IMR-90 (cell line): ENCODE measurements around the gene ZFAND2B. TPM values are rescaled to one million over a fixed set of nuclear protein-coding genes. Genes with fewer than 3 reads are reported as not detected.

Experiments used
- ATAC-seq: fragments of 200-7000 bp; cut with Tn5 transposase; 2 replicates; pipeline ENCODE4 v1.9.1; 2020; ENCODE audit warnings: low read depth, mild to moderate bottlenecking, moderate library complexity
- BruUV-seq: library from RNA; stranded (reverse); fragments of 400-500 nt; replicated peaks from 2 replicates; lab custom pipeline; 2021; lab: Mats Ljungman, UMichigan
- CTCF ChIA-PET: fragments of 300-600 bp; formaldehyde crosslinking; extraction: SDS; loops from one replicate; lab custom pipeline; 2021; ENCODE audit warnings: antibody characterized with exemption; lab: Yijun Ruan, JAX
- POLR2A ChIA-PET: fragments of 300-600 bp; sonication (Branson Sonifier 250); formaldehyde crosslinking; loops from one replicate; lab custom pipeline; 2022; ENCODE audit warnings: antibody characterized with exemption; ENCODE audit not compliant: unreplicated experiment; lab: Charles Lee
- DNase-seq: peaks from one replicate; pipeline ENCODE4 v3.0.0; 2013
- H2AFZ ChIP-seq: replicated peaks from 2 replicates; pipeline ENCODE3; 2013; ENCODE audit warnings: low read length, mild to moderate bottlenecking; ENCODE audit not compliant: poor library complexity
- H2AK5ac ChIP-seq: 2 replicates; pipeline ENCODE4 v1.6.1; 2013; ENCODE audit warnings: low read depth, low read length, inconsistent platforms
- H2AK9ac ChIP-seq: replicated peaks from 2 replicates; pipeline ENCODE3; 2013; ENCODE audit warnings: mild to moderate bottlenecking, low read depth, low read length, moderate library complexity; ENCODE audit not compliant: poor library complexity
- H2BK120ac ChIP-seq: 2 replicates; pipeline ENCODE4 v1.6.1; 2013; ENCODE audit warnings: low read depth, low read length, inconsistent platforms
- H2BK15ac ChIP-seq: 3 replicates; pipeline ENCODE4 v1.6.1; 2013; ENCODE audit warnings: low read depth, low read length, inconsistent platforms
- H2BK20ac ChIP-seq: 2 replicates; pipeline ENCODE4 v1.6.1; 2013; ENCODE audit warnings: low read depth, mild to moderate bottlenecking, inconsistent platforms, low read length, moderate library complexity
- H2BK5ac ChIP-seq: 2 replicates; pipeline ENCODE4 v1.6.1; 2013; ENCODE audit warnings: mild to moderate bottlenecking, low read depth, low read length, inconsistent platforms; ENCODE audit not compliant: poor library complexity, severe bottlenecking
- H3K14ac ChIP-seq: replicated peaks from 2 replicates; pipeline ENCODE4 v1.6.1; 2013; ENCODE audit warnings: low read depth, low read length, inconsistent platforms
- H3K18ac ChIP-seq: 2 replicates; pipeline ENCODE4 v1.6.1; 2013; ENCODE audit warnings: low read depth, low read length, control low read depth
- H3K23ac ChIP-seq: 2 replicates; pipeline ENCODE4 v1.6.1; 2013; ENCODE audit warnings: low read depth, low read length, inconsistent platforms
- H3K27ac ChIP-seq: 2 replicates; pipeline ENCODE4 v1.5.1; 2013; ENCODE audit warnings: mild to moderate bottlenecking, control low read depth, low read length; ENCODE audit not compliant: insufficient read depth
- H3K27me3 ChIP-seq: 2 replicates; pipeline ENCODE4 v1.6.1; 2013; ENCODE audit warnings: low read length; ENCODE audit not compliant: control insufficient read depth, insufficient read depth
- H3K36me3 ChIP-seq: 2 replicates; pipeline ENCODE4 v1.6.1; 2013; ENCODE audit warnings: low read length, mixed read lengths; ENCODE audit not compliant: control insufficient read depth, insufficient read depth
- H3K4ac ChIP-seq: 2 replicates; pipeline ENCODE4 v1.6.1; 2013; ENCODE audit warnings: low read depth, low read length, inconsistent platforms
- H3K4me1 ChIP-seq: 2 replicates; pipeline ENCODE4 v1.6.1; 2013; ENCODE audit warnings: low read length, mixed read lengths; ENCODE audit not compliant: control insufficient read depth, insufficient read depth
- H3K4me2 ChIP-seq: 2 replicates; pipeline ENCODE4 v1.6.1; 2013; ENCODE audit warnings: low read depth, mild to moderate bottlenecking, control low read depth, low read length, moderate library complexity
- H3K4me3 ChIP-seq: 2 replicates; pipeline ENCODE4 v1.5.1; 2013; ENCODE audit warnings: low read depth, mild to moderate bottlenecking, control low read depth, low read length, moderate library complexity; ENCODE audit not compliant: insufficient read depth
- H3K56ac ChIP-seq: 2 replicates; pipeline ENCODE4 v1.6.1; 2013; ENCODE audit warnings: low read length, inconsistent platforms; ENCODE audit not compliant: insufficient read depth; ENCODE audit errors: extremely low read depth
- H3K79me1 ChIP-seq, 2 experiments: 2 replicates each; pipeline ENCODE4 v1.6.1; 2013; ENCODE audit warnings: low read length in 2 of 2, inconsistent platforms in 1 of 2, low read depth in 1 of 2
- H3K9ac ChIP-seq: 2 replicates; pipeline ENCODE4 v1.6.1; 2013; ENCODE audit warnings: low read depth, low read length, control low read depth
- H3K9me1 ChIP-seq: 2 replicates; pipeline ENCODE4 v1.6.1; 2013; ENCODE audit warnings: low read length, inconsistent platforms; ENCODE audit not compliant: insufficient read depth
- H3K9me3 ChIP-seq: 2 replicates; pipeline ENCODE4 v1.6.1; 2013; ENCODE audit warnings: low read length; ENCODE audit not compliant: control insufficient read depth, insufficient read depth
- H4K20me1 ChIP-seq: 2 replicates; pipeline ENCODE4 v1.6.1; 2013; ENCODE audit warnings: low read length, inconsistent platforms; ENCODE audit not compliant: insufficient read depth
- H4K5ac ChIP-seq: 2 replicates; pipeline ENCODE4 v1.6.1; 2013; ENCODE audit warnings: mild to moderate bottlenecking, low read depth, low read length, control low read depth
- H4K8ac ChIP-seq, 2 experiments: 2 replicates each; pipeline ENCODE4 v1.6.1; 2013; ENCODE audit warnings: low read depth in 2 of 2, low read length in 2 of 2, control low read depth in 1 of 2, inconsistent platforms in 1 of 2
- H4K91ac ChIP-seq: 2 replicates; pipeline ENCODE4 v1.6.1; 2013; ENCODE audit warnings: low read depth, low read length, inconsistent platforms; ENCODE audit not compliant: insufficient read depth
- FOS ChIP-seq: fragments of 150-350 bp; IDR thresholded peaks from 2 replicates; pipeline ENCODE4 v1.6.1; 2016; ENCODE audit warnings: low read depth, low read length
- MAZ ChIP-seq: IDR thresholded peaks from 2 replicates; pipeline ENCODE4 v1.6.1; 2012; ENCODE audit warnings: low read depth, mild to moderate bottlenecking, low read length, improper control_type of control experiment, moderate library complexity, borderline replicate concordance
- MXI1 ChIP-seq: IDR thresholded peaks from 2 replicates; pipeline ENCODE4 v1.6.1; 2012; ENCODE audit warnings: low read depth, mild to moderate bottlenecking, low read length, moderate library complexity, borderline replicate concordance
- POLR2A ChIP-seq: IDR thresholded peaks from 2 replicates; pipeline ENCODE4 v1.6.1; 2012; ENCODE audit warnings: mild to moderate bottlenecking, low read depth, low read length
- RFX5 ChIP-seq: IDR thresholded peaks from 2 replicates; pipeline ENCODE4 v1.8.0; 2012; ENCODE audit warnings: low read depth, mild to moderate bottlenecking, low read length, moderate library complexity
- WGBS, 2 experiments: methylation state at CpG; one replicate each; pipeline versions ENCODE4 v1.1.5 to v1.1.7; 2013; ENCODE audit warnings: missing lambda C conversion rate in 2 of 2; ENCODE audit not compliant: insufficient read length in 1 of 2; ENCODE audit errors: extremely low coverage in 2 of 2; 5-methylcytosine and 5-hydroxymethylcytosine counted together
- dilution Hi-C: fragments of 300-500 bp; cut with HindIII; formaldehyde crosslinking; loops from one replicate; pipeline ENCODE4 v1.14.3; 2018; ENCODE audit warnings: low sequenced_read_pairs; ENCODE audit not compliant: unreplicated experiment
- in situ Hi-C: fragments of 300-500 bp; cut with MboI; formaldehyde crosslinking; loops from 3 replicates; pipeline ENCODE4 v1.14.3; 2019; ENCODE audit warnings: low sequenced_read_pairs, inconsistent platforms, mixed read lengths
- intact Hi-C: fragments of 100-400 bp; cut with micrococcal nuclease; formaldehyde crosslinking; loops from 2 replicates; pipeline ENCODE4 v1.10.0; 2022
- polyA plus RNA-seq, 3 experiments: library from polyadenylated mRNA; depleted of rRNA; stranded (reverse); fragments of >200 nt; gene quantifications; 2 replicates each; pipeline ENCODE4 v1.2.3, GENCODE V29; 2012; ENCODE audit warnings: low replicate concordance in 1 of 3
- total RNA-seq: library from RNA; depleted of rRNA; stranded (reverse); fragments of >200 nt; gene quantifications from 2 replicates; pipeline ENCODE4 v1.2.3, GENCODE V29; 2012

ZFAND2B gene
- total and polyA plus RNA-seq, 2 of the 4 experiments (the other 2 are of a cell fraction) = 25.5 to 38.3 TPM

DNA sequence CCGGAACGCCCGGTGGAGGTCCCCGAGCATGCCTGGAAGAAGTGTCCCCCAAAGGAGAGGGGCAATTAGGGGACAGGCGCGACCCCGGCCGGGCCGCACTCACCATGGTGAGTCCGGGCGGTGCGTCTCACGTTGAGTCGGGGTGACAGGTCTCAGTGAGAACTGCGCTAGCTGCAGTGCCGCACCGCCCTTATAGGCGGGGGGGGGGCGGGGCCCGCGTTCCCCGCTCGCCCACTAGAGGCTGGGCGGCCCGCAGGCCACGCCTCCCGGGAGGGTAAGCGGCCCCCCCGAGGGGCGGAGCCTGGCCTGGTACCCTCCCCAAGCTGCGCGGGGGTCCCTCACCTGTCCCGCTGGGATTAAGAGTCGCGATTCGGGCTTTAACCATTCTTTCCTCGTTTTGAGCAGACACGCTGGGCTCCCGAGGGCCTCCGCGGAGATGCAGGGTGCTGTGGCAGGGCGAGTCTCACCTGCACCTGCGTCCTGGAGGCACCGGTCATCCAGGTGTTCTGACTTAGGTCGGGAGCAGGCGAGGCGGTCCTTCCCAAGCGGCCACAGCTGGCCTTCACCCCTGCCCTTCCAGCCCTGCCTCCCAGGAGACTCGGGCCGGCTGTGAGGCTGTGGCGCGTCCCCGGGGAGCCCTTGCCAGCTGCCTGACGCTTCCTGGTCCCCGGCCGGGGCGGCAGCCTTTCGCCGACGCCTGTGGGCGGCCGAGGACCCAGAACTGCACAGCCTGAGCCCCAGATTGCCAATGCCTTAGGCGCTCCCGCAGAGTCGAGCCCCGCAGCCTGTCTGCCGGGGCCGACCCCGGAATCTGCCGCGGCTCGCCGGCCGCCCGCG is 47.4 kb downstream of the ZFAND2B start, which contains the start of gene TUBA4A:
Gene TUBA4A (minus strand): TSS at position 166 of the 837 bp plus-strand sequence. CDS start 60 bp downstream, at position 106.
- ATAC-seq = peak; percentile 83
- Histone ChIP-seq H3K18ac (no peak within 1 kb of the TSS), H4K5ac (no peak within 1 kb of the TSS; the same call in 1 of the 2 replicates), H2BK120ac (peak within 1 kb of the TSS; percentile 19; the same call in 1 of the 2 replicates), H3K23ac (peak within 1 kb of the TSS; percentile 45; the same call in 1 of the 2 replicates), H3K36me3 (peaks cover 5% of the 10 kb centered on the region; the same call in 1 of the 2 replicates), H3K27me3 (peaks cover 16% of the 10 kb centered on the region), H3K27ac (no peak within 1 kb of the TSS; the same call in 1 of the 2 replicates), H3K9ac (peak within 1 kb of the TSS; percentile 3; the same call in 1 of the 2 replicates), H3K79me1 (peaks cover 0 to 2% of the 10 kb centered on the region in 2 experiments; a peak in 1 of 4 replicates), H2BK5ac (no peak within 1 kb of the TSS), H3K56ac (no peak within 1 kb of the TSS), H2BK15ac (no peak within 1 kb of the TSS), H3K4me3 (peak within 1 kb of the TSS; percentile 57), H3K4ac (peak within 1 kb of the TSS; percentile 25; the same call in 1 of the 2 replicates), H2BK20ac (no peak within 1 kb of the TSS), H3K9me1 (peaks cover 17% of the 10 kb centered on the region), H4K20me1 (0 out of 2 replicates have a peak, but pooled peaks cover 8% of the 10 kb centered on the region), H3K4me2 (peak within 1 kb of the TSS; percentile 96), H4K91ac (no peak within 1 kb of the TSS), H2AK9ac (peak within 1 kb of the TSS; percentile 81), H2AFZ (peak within 1 kb of the TSS; percentile 93), H2AK5ac (peak within 1 kb of the TSS; percentile 50; the same call in 1 of the 2 replicates), H4K8ac (peak within 1 kb of the TSS in 1 of 2 experiments; percentile 40; a peak in 1 of 4 replicates), H3K4me1 (peaks cover 34% of the 10 kb centered on the region), H3K9me3 (no peaks in the 10 kb centered on the region), H3K14ac (no peak within 1 kb of the TSS)
- in situ Hi-C loops (no loop called here), intact Hi-C loops (no loop called here), dilution Hi-C loops (no loop called here)
- CTCF ChIA-PET = interaction anchor here (0.6 to 1.2 kb wide), 2 partner anchors 10 to 24 kb away, joined by 3 to 4 read pairs; no protein-coding TSS in a partner anchor
- 1% methylated on average over 27 of the region's 76 CpGs; no CpG with 5 or more reads in 1 of the 2 experiments for WGBS, 2 experiments
- POLR2A ChIA-PET = interaction anchor here (0.6 kb wide), 1 partner anchor 34 kb away, joined by 9 read pairs; no protein-coding TSS in a partner anchor
- TF ChIP-seq MXI1 (no peak), RFX5 (no peak), POLR2A (peak; percentile 80), FOS (no peak), MAZ (peak; percentile 58; the same call in 1 of the 2 replicates)
- DNase-seq = peak; percentile 37
- BruUV-seq = no TSS peak
